K562 (cell line): Measurements from ENCODE around the gene PIH1D1. TPM values are rescaled to one million over a fixed set of nuclear protein-coding genes. Genes with fewer than 3 reads are reported as not detected.

ENCODE experiments used
- BHLHE40 ChIP-seq: IDR thresholded peaks from 2 replicates; pipeline ENCODE4 v1.6.1; 2011; ENCODE audit warnings: low read length, improper control_type of control experiment
- BMI1 ChIP-seq: fragments of 150-350 bp; IDR thresholded peaks from 2 replicates; pipeline ENCODE4 v1.6.1; 2014; ENCODE audit warnings: low read length
- CREB1 ChIP-seq, 2 experiments: sonication (generic) in 1 of 2; formaldehyde crosslinking in 1 of 2; IDR thresholded peaks; 2 replicates each; pipeline versions ENCODE4 v1.6.1 to v1.8.0; 2012 to 2022; ENCODE audit warnings: inconsistent platforms in 1 of 2, mild to moderate bottlenecking in 1 of 2, missing genetic modification reagents in 1 of 2, moderate library complexity in 1 of 2
- CSDE1 ChIP-seq, 2 experiments: fragments of 450-650 bp; IDR thresholded peaks; 2 replicates each; pipeline ENCODE4 v1.6.1; 2016; ENCODE audit warnings: mild to moderate bottlenecking in 1 of 2
- EGR1 ChIP-seq: fragments of 450-650 bp; conservative IDR thresholded peaks from 2 replicates; pipeline ENCODE4 v1.6.1; 2017; ENCODE audit warnings: mild to moderate bottlenecking
- MAX ChIP-seq: sonication (generic); formaldehyde crosslinking; IDR thresholded peaks from 2 replicates; pipeline ENCODE4 v1.9.0; 2022; ENCODE audit warnings: mild to moderate bottlenecking, missing genetic modification reagents
- MGA ChIP-seq: fragments of 450-650 bp; IDR thresholded peaks from 2 replicates; pipeline ENCODE4 v1.6.1; 2016; ENCODE audit warnings: mild to moderate bottlenecking, moderate library complexity
- MNT ChIP-seq, 2 experiments: fragments of 450-650 bp; conservative IDR thresholded peaks; 2 replicates each; pipeline ENCODE4 v1.6.1; 2017; ENCODE audit warnings: mild to moderate bottlenecking in 2 of 2, moderate library complexity in 2 of 2
- ZNF3 ChIP-seq: fragments of 250-450 bp; sonication (Bioruptor Pico); IDR thresholded peaks from 2 replicates; pipeline ENCODE4 v1.5.0; 2021; ENCODE audit warnings: mild to moderate bottlenecking, moderate library complexity
- polyA plus RNA-seq, 8 experiments: library from polyadenylated mRNA; depleted of rRNA in 4 of 8; stranded (reverse) in 5 of 8; unstranded in 3 of 8; fragments of >200 nt; fragmentation: Nextera tagmentation in 2 of 8; fragmentation: Illumina TruSeq in 1 of 8; extraction: Ambion mirVana in 2 of 8; extraction: Trizol in 1 of 8; gene quantifications; 2 replicates each; pipeline versions ENCODE4 v1.2.1 to v1.2.3, GENCODE V29; 2011 to 2014; ENCODE audit warnings: inconsistent platforms in 1 of 8, missing spikeins in 1 of 8
- total RNA-seq, 7 experiments: library from RNA; depleted of rRNA in 6 of 7; stranded (reverse); fragments of >200 nt in 6 of 7; fragmentation: Illumina TruSeq in 2 of 7; extraction: Trizol in 2 of 7; gene quantifications; 2 replicates each; pipeline versions ENCODE4 v1.2.1 to v1.2.3, GENCODE V29; 2011 to 2021; ENCODE audit warnings: low replicate concordance in 1 of 7
- TF ChIP-seq, protein P1 (sequence below): sonication (generic); formaldehyde crosslinking; IDR thresholded peaks from 2 replicates; pipeline ENCODE4 v1.8.0; 2022; ENCODE audit warnings: missing genetic modification reagents, mild to moderate bottlenecking, moderate library complexity, borderline replicate concordance

PIH1D1 gene
- total and polyA plus RNA-seq, 9 of the 15 experiments (the other 6 are each of a cell fraction or from before 2014, with no cell fraction given): 26.5 to 224 (median 137) TPM

DNA sequence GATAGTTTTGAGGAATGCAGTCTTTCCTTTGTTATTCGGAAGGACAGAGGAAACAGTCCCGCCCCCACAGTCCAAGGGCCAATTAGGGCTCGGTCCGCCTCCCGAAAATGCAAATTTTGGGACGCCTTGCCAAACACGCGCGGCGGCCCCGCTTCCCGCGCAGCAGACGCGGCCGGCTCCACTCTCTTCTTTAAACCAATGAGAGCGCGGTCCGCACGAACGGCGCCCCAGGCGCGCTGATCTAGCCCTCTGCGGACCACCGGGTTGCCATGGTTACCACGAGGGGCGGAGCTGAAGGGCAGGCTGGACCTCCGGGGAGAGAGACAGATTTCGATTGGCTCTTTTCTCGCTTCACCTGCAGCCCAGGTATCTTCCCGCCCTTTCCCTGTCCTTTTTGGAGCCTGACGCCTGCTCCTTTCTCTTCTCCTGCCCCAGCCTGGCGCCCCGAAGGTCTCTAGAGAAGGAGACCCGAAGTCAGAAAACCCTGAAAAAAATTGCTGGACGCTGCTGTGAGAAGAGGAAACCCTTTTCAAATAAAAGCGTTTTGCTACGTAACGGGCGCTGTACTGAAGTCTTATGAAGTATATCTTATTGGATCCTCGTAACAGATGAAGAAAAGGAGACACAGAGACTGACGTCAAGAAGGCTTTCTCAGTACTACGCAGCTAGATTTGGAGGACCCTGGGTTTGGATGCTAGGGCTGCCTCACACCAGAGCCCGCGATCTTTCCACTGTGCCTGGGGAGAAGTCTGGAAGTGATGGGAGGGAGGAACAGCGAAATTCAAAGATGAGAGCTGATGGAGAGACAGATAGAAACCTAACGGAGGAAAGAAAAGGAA is 30.4 kb downstream of the PIH1D1 start (continued):
- peak; percentile 67 for TF ChIP-seq MGA
- TF ChIP-seq EGR1: peak; percentile 52
- TF ChIP-seq MNT (conservative IDR thresholded peaks at IDR 0.05): 0 out of 4 replicates have a peak, but pooled peaks of 1 of the 2 experiments have one; percentile 31
- TF ChIP-seq MAX (CRISPR knock-in tag): peak; percentile 69
- TF ChIP-seq ZNF3 (CRISPR knock-in tag): no peak
- TF ChIP-seq, protein P1, sequence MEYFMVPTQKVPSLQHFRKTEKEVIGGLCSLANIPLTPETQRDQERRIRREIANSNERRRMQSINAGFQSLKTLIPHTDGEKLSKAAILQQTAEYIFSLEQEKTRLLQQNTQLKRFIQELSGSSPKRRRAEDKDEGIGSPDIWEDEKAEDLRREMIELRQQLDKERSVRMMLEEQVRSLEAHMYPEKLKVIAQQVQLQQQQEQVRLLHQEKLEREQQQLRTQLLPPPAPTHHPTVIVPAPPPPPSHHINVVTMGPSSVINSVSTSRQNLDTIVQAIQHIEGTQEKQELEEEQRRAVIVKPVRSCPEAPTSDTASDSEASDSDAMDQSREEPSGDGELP: peak; percentile 43; the same call in 1 of the 2 replicates
- TF ChIP-seq CREB1 (IDR thresholded peaks at IDR 0.05): no peak
- peak; percentile 37; the same call in 1 of the 2 replicates for TF ChIP-seq CREB1 (CRISPR knock-in tag; IDR thresholded peaks at IDR 0.05)
- 0 out of 2 replicates have a peak, but pooled peaks have one; percentile 17 for TF ChIP-seq BHLHE40
- TF ChIP-seq BMI1: peak; percentile 70; the same call in 1 of the 2 replicates
- peak in 1 of 2 experiments; percentile 94; a peak in 2 of 4 replicates for TF ChIP-seq CSDE1 (IDR thresholded peaks at IDR 0.05)
